ENCODE measurements around the gene HID1. TPM values are rescaled to one million over a fixed set of nuclear protein-coding genes. Genes with fewer than 3 reads are reported as not detected.

Gene HID1
- total RNA-seq, 1 donor from 2014 or later = 157 TPM

GRCh38 chr17:74963656-74964055, 8.9 kb downstream of the HID1 start:
- TF ChIP-seq CTCF (IDR thresholded peaks at IDR 0.05; ENCODE audit: unreplicated experiment) = no peak
- DNase-seq (ENCODE audit: low spot score) = no peak
- H3K27ac Mint-ChIP-seq (ENCODE audit: unreplicated experiment) = no peak overlapping the region

DNA sequence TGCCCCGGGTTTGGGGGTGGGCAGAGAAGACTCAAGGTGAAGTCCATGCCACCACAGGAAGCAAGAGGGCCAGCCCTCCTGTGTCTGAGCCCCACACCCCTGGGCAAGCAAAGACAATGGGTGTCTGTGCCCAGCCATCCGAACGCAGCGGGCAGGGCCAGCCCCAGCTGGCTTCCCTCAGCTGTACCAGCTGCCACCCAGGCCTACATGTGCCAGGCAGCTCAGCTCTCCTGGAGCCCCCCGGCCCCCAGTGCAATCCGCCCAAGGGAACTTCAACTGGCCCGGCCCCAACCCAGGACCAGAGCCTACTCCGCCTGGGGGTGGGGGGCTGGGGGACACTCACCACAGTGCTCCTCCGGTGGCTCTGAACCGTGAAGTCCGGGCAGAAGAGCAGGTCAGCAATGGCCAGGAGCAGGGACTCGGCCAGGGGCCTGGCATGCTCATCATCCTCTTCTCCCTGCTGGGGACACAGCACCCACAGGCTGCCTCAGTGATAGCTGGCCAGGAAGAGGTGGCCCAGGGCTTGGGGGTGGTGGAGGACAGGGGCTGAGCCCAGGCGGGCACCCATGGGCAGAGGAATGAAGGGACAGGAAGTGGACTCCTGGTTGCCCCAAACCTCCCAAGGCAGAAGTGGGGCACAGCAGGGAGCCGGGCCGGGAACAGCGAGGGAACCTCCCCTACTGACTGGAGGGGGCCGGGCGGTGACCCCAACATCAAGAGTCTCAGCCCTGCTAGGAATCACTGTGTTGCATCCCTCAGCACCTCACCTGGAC, 9.8 kb downstream of the HID1 start:
- no peak for TF ChIP-seq CTCF (IDR thresholded peaks at IDR 0.05; ENCODE audit: unreplicated experiment)
- peaks cover 9% of the 10 kb centered on the region for H3K4me1 Mint-ChIP-seq (ENCODE audit: unreplicated experiment)
- DNase-seq (ENCODE audit: low spot score) = no peak
- peaks cover 22% of the 10 kb centered on the region for H3K36me3 Mint-ChIP-seq (ENCODE audit: low read depth, unreplicated experiment)
- H3K27me3 Mint-ChIP-seq (ENCODE audit: unreplicated experiment) = peaks cover 12% of the 10 kb centered on the region
- H3K27ac Mint-ChIP-seq (ENCODE audit: unreplicated experiment) = no peak overlapping the region
- H3K9me3 Mint-ChIP-seq (ENCODE audit: unreplicated experiment) = no peaks in the 10 kb centered on the region
- no peak overlapping the region for H3K4me3 Mint-ChIP-seq (ENCODE audit: unreplicated experiment)

More at GRCh38 chr17:74963656-74964055, 8.9 kb downstream of the HID1 start:
- peaks cover 9% of the 10 kb centered on the region for H3K27me3 Mint-ChIP-seq (ENCODE audit: unreplicated experiment)
- H3K36me3 Mint-ChIP-seq (ENCODE audit: low read depth, unreplicated experiment) = peaks cover 20% of the 10 kb centered on the region
- no peaks in the 10 kb centered on the region for H3K9me3 Mint-ChIP-seq (ENCODE audit: unreplicated experiment)
- H3K4me3 Mint-ChIP-seq (ENCODE audit: unreplicated experiment) = no peak overlapping the region
- H3K4me1 Mint-ChIP-seq (ENCODE audit: unreplicated experiment) = peaks cover 10% of the 10 kb centered on the region

DNA sequence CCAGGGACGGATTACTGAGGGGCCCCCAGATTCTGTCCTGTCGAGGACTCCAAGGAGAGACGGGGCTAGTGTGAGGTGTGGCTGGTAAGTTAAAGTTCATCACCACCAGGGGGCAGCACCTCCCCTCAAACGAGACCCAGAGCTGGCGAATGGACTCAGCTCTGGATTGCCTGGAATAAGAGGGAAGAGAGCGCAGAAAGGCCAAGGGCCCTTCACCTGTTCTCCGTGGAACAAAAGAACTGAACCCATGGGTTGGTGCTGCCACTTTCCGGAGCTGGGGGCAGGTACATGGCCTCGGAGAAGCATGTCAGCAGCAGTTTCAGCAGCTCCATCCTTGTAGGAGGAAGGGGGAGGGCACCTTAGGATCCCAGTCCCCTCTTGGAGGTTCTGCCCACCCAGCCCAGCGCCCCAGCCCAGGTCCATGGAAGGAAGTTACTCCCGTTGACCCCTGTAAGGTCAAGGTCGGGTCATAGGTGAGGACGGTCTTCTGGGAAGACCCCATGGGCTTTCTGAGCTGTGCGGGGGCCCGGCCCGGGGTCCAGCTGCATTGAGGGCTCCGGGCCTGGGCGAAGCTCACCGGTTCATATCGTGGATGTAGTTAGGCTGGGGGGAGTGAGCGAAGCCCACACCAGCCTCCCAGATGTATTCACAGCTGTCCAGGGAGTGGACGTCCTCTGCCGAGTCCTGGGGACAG, 10.8 kb downstream of the HID1 start:
- TF ChIP-seq CTCF (IDR thresholded peaks at IDR 0.05; ENCODE audit: unreplicated experiment) = peak; percentile 95
- H3K9me3 Mint-ChIP-seq (ENCODE audit: unreplicated experiment) = no peaks in the 10 kb centered on the region
- DNase-seq (ENCODE audit: low spot score) = peak; percentile 91
- no peak overlapping the region for H3K27ac Mint-ChIP-seq (ENCODE audit: unreplicated experiment)
- peaks cover 24% of the 10 kb centered on the region for H3K36me3 Mint-ChIP-seq (ENCODE audit: low read depth, unreplicated experiment)
- H3K27me3 Mint-ChIP-seq (ENCODE audit: unreplicated experiment) = peaks cover 14% of the 10 kb centered on the region
- peaks cover 9% of the 10 kb centered on the region for H3K4me1 Mint-ChIP-seq (ENCODE audit: unreplicated experiment)
- no peak overlapping the region for H3K4me3 Mint-ChIP-seq (ENCODE audit: unreplicated experiment)

GRCh38 chr17:74960570-74961342, 11.8 kb downstream of the HID1 start:
- Mint-ChIP-seq H3K27ac (ENCODE audit: unreplicated experiment) (no peak overlapping the region), H3K9me3 (ENCODE audit: unreplicated experiment) (no peaks in the 10 kb centered on the region), H3K27me3 (ENCODE audit: unreplicated experiment) (peaks cover 14% of the 10 kb centered on the region), H3K4me3 (ENCODE audit: unreplicated experiment) (no peak overlapping the region), H3K36me3 (ENCODE audit: low read depth, unreplicated experiment) (peaks cover 21% of the 10 kb centered on the region), H3K4me1 (ENCODE audit: unreplicated experiment) (peaks cover 6% of the 10 kb centered on the region)
- peak; percentile 44 for TF ChIP-seq CTCF (IDR thresholded peaks at IDR 0.05; ENCODE audit: unreplicated experiment)
- peak; percentile 61 for DNase-seq (ENCODE audit: low spot score)

Measured in endothelial cell (in vitro differentiated cells).